ENCODE data around the gene RPS6KL1.

The RPS6KL1 gene

GRCh38 chr14:74951443-74952179 is 28.6 kb upstream of the RPS6KL1 start:
- no peak for ATAC-seq

GRCh38 chr14:74950795-74951442 is 27.9 kb upstream of the RPS6KL1 start:
- ATAC-seq: no peak

GRCh38 chr14:74949859-74950573 is 27.0 kb upstream of the RPS6KL1 start:
- no peak for ATAC-seq

DNA sequence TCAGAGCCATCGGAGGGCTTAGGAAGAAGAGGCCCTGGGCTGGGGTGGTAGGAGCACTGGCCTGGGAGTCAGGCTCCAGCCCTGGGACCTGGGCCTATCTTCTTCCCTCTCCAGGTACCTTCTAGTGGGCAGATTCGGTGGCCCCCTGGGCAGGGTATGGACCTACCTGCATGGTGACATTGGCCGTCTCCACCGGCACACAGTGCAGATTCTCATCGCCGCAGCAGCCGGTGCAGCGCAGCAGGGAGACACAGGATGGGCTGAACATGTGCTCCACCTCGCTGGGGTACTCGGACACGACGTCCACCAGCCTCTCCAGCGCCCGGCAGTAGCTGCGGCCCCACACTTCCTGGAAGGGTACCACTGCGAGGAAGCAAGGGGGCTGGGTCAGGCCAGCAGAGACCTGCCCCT is 26.1 kb upstream of the RPS6KL1 start:
- ATAC-seq: no peak

DNA sequence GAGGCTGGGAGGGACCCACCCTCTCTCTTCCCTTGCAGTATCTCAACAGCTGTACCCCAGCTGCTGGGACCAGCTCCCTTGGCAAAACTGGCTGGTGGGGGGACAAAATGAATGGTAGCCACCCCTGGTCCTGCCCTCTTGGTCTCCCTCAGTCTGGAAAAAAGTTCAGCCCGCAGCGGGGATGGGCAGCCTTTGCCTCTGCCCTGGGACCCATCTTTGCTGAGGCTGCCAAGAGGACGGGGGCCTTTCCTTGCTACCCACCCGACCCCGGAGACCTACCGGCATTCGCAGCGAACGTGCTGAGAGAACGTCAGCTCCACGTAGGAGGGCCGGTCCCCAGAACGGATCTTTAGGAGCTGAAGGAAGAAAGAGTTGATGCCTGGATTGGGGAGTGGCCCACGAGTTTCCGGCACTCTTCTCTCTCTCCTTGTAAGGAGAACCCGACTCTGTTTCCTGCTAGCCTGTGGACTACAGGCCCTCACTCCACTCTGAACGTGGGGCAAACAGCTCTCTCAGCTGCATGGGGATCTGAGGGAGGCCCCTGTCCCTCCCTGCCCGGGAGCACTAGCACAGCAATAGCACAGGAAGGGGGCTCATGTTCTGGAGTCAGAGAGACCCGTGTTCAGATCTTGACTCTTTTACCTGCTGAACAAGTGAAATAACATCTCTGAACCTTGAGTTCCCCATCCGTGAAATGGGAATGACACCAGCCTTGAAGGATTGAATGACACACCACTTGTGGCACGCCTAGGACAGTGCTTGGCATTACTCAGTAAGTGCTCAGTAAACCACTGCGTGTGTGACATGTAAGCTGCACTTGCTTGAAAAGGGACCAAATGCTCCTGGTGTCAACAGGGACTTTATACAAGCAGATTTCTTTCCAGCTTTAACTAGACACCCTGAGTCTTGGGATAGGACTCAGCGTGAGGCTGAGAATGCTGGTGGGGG is 25.4 kb upstream of the RPS6KL1 start:
- ATAC-seq: no peak

- ATAC-seq: no peak
Observed at GRCh38 chr14:74947353-74948227, 24.5 kb upstream of the RPS6KL1 start.

- no peak for ATAC-seq
Observed at GRCh38 chr14:74946659-74947281, 23.7 kb upstream of the RPS6KL1 start.

DNA sequence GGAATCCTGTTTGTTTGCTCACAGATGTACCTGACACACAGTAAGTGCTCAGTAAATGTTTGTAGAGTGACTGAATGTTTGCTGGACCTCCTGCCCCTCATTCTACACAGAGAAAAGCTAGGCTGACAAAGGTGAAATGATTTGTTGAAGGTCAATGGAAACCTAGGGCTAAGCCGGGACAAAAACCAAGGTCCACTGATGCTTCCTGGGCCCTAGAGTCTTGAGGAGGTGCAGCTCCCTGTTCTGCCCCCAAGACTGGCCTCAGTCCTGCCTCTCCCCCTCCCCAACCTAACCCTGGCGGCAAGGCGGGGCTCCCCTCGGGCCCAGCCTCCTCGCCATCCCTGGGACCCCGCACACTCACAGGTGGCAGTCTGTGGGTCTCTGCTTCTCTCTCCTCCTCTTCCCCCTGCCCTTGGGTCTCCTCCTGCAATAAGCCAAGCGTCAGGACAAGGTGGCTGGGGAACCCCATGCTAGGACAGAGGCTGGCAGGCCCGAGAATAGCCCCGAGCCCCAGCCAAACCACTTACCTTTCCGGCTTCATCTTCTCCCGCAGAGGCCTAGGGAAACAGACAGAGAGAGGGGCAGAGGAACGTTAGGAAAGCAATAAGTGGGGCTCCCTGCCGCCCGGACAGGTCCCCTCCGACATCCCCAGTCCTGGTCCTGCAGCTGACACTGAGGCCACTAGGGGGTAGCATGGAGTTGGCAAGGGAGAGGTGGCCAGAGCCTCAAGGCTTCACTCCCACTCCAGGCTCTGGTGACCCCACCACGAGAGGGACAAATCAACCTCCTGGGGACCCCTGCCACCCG is 23.0 kb upstream of the RPS6KL1 start:
- peak; percentile 29 to 64 for ATAC-seq

- no peak for ATAC-seq
Observed at GRCh38 chr14:74945261-74945851, 22.3 kb upstream of the RPS6KL1 start.

DNA sequence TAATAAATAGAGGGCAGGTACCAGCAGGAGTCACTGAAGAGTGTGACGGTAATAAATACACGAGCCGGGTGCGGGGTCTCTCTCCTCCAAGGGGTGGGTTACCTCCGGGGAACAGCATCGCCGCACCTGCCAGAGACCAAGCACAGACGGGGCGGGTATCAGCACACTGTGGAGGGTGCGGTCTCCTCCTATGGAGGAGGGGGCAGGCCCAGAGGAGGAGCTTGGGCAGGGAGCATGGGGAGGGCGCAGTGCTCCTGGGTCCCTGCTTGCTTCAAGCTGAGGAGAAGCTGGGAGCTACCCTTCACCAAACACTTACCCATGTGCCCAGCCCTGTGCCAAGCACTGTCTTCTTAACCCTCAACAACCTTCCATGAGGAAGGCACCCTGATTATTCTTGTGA is 19.5 kb upstream of the RPS6KL1 start:
- ATAC-seq: peak in 1 of 2 donors; percentile 35

- no peak for ATAC-seq
Observed at GRCh38 chr14:74942181-74942580, 19.1 kb upstream of the RPS6KL1 start.

DNA sequence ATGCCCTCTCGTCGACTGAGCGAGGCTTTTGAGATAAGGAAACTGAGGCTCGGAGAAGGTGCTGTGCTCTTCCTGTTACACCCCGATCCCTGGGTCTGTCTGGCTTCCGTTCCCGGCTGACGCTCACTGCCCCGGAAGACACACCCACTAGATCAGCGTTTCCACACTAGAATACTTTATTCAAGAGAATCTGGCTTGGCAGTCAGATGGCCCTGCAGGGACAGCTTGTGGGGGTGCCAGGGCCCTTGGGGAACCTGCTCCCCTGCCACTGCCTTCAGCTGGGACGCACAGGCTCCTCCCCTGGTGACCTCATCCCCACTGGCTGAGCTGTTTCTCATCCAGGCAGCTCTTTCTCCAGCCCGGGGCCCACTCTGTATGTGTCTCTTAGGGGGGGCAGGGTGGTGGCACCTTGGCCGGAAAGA is 18.6 kb upstream of the RPS6KL1 start:
- ATAC-seq: peak; percentile 84

- no peak for ATAC-seq
Observed at GRCh38 chr14:74940956-74941565, 18.0 kb upstream of the RPS6KL1 start.

GRCh38 chr14:74938531-74939495 is 15.8 kb upstream of the RPS6KL1 start:
- ATAC-seq: no peak

DNA sequence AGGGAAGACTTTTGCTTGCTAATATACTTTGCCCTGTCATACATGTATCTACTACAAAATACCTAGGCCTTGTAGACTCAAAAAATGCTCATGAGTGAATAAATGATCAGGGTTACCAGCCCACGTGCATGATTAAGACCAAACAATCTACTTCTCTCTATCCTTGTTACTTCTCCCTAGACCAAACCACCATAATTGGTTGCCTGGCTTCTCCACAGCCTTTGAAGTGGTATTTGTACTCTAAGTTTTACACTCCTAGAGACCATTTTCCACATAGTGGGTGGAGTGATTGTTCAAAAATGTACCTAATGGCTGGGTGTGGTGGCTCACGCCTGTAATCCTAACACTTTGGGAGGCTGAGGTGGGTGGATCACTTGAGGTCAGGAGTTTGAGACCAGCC is 14.1 kb upstream of the RPS6KL1 start:
- ATAC-seq: no peak

GRCh38 chr14:74936731-74937130 is 13.7 kb upstream of the RPS6KL1 start:
- no peak for ATAC-seq

DNA sequence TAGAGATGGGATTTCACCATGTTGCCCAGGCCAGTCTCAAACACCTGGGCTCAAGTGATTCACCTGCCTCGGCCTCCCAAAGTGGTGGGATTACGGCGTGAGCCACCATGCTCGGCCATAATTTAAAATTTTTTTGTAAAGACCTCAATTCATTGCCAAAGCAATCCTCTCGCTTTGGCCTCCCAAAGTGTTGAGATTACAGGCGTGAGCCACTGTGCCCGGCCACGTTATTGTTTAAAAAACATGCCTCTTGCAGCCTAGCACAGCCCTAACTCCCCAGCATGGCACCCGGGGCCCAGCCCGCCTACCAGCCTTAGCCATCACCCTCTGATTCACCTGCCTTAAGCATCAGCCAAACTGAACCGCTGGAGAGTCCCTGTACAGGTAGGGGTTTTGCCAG is 13.1 kb upstream of the RPS6KL1 start:
- ATAC-seq: no peak

DNA sequence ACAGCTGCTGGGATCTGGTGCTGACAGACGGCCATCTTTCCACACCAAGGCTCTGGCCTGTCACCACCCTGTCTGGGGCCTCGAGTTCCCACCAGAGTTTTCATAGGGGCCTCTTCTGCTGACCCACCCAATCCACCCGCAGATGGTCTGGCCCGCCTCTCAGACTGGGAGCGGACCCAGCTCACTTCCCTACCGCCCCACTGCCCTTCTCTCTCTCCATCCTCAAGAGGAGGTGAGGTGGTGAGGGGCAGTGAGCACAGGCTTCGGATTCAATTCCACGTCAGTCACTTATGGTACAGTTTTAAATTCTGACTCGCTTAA is 12.3 kb upstream of the RPS6KL1 start:
- no peak for ATAC-seq

Data from activated CD4-positive, CD25-positive, alpha-beta regulatory T cell treated with anti-CD3 and anti-CD28 coated beads, Interleukin-2, amount 50 U/mL, for 24 hours (primary cell).